HEK293 (cell line): ENCODE measurements around the gene FDX2.

Experiments used
- CTCF ChIP-seq: fragments of 450-650 bp; formaldehyde crosslinking; IDR thresholded peaks from 2 replicates; pipeline ENCODE4 v1.5.1; 2016; ENCODE audit warnings: missing biosample characterization, missing genetic modification characterization
- MYNN ChIP-seq: fragments of 450-650 bp; formaldehyde crosslinking; IDR thresholded peaks from 2 replicates; pipeline ENCODE4 v1.5.1; 2016; ENCODE audit warnings: missing biosample characterization, missing genetic modification characterization, borderline replicate concordance
- SCRT1 ChIP-seq: fragments of 450-650 bp; formaldehyde crosslinking; IDR thresholded peaks from 2 replicates; pipeline ENCODE4 v1.5.1; 2016; ENCODE audit warnings: missing biosample characterization, missing genetic modification characterization, borderline replicate concordance
- TCF7L2 ChIP-seq: IDR thresholded peaks from 2 replicates; pipeline ENCODE4 v1.6.1; 2011; ENCODE audit warnings: low read depth, mild to moderate bottlenecking, inconsistent platforms, low read length, moderate library complexity, borderline replicate concordance
- ZNF311 ChIP-seq: fragments of 450-650 bp; formaldehyde crosslinking; IDR thresholded peaks from 2 replicates; pipeline ENCODE4 v1.5.1; 2017; ENCODE audit warnings: missing biosample characterization, missing genetic modification characterization, borderline replicate concordance
- ZNF324 ChIP-seq: fragments of 450-650 bp; formaldehyde crosslinking; IDR thresholded peaks from 2 replicates; pipeline ENCODE4 v1.5.1; 2016; ENCODE audit warnings: missing biosample characterization, missing genetic modification characterization
- ZNF501 ChIP-seq: fragments of 450-650 bp; formaldehyde crosslinking; IDR thresholded peaks from 2 replicates; pipeline ENCODE4 v1.5.1; 2016; ENCODE audit warnings: missing biosample characterization, missing genetic modification characterization
- ZNF529 ChIP-seq: fragments of 450-650 bp; formaldehyde crosslinking; IDR thresholded peaks from 2 replicates; pipeline ENCODE4 v1.5.1; 2017; ENCODE audit warnings: missing genetic modification characterization, missing biosample characterization; ENCODE audit not compliant: insufficient replicate concordance
- TF ChIP-seq, protein P1 (sequence below): fragments of 450-650 bp; formaldehyde crosslinking; IDR thresholded peaks from 2 replicates; pipeline ENCODE4 v1.5.1; 2016; ENCODE audit warnings: missing biosample characterization, missing genetic modification characterization
- TF ChIP-seq, protein P2 (sequence below): fragments of 450-650 bp; formaldehyde crosslinking; IDR thresholded peaks from 2 replicates; pipeline ENCODE4 v1.5.1; 2016; ENCODE audit warnings: missing biosample characterization, missing genetic modification characterization

- no peak for TF ChIP-seq ZNF501 (tag by site-specific recombination)
- TF ChIP-seq CTCF (tag by site-specific recombination), result no peak
- TF ChIP-seq, protein P1, sequence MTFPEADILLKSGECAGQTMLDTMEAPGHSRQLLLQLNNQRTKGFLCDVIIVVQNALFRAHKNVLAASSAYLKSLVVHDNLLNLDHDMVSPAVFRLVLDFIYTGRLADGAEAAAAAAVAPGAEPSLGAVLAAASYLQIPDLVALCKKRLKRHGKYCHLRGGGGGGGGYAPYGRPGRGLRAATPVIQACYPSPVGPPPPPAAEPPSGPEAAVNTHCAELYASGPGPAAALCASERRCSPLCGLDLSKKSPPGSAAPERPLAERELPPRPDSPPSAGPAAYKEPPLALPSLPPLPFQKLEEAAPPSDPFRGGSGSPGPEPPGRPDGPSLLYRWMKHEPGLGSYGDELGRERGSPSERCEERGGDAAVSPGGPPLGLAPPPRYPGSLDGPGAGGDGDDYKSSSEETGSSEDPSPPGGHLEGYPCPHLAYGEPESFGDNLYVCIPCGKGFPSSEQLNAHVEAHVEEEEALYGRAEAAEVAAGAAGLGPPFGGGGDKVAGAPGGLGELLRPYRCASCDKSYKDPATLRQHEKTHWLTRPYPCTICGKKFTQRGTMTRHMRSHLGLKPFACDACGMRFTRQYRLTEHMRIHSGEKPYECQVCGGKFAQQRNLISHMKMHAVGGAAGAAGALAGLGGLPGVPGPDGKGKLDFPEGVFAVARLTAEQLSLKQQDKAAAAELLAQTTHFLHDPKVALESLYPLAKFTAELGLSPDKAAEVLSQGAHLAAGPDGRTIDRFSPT (tag by site-specific recombination), result no peak
- no peak for TF ChIP-seq ZNF324 (tag by site-specific recombination)
- TF ChIP-seq SCRT1 (tag by site-specific recombination), result no peak
- no peak for TF ChIP-seq TCF7L2
- no peak for TF ChIP-seq MYNN
- TF ChIP-seq ZNF311, result no peak
- no peak for TF ChIP-seq ZNF529
- TF ChIP-seq, protein P2, sequence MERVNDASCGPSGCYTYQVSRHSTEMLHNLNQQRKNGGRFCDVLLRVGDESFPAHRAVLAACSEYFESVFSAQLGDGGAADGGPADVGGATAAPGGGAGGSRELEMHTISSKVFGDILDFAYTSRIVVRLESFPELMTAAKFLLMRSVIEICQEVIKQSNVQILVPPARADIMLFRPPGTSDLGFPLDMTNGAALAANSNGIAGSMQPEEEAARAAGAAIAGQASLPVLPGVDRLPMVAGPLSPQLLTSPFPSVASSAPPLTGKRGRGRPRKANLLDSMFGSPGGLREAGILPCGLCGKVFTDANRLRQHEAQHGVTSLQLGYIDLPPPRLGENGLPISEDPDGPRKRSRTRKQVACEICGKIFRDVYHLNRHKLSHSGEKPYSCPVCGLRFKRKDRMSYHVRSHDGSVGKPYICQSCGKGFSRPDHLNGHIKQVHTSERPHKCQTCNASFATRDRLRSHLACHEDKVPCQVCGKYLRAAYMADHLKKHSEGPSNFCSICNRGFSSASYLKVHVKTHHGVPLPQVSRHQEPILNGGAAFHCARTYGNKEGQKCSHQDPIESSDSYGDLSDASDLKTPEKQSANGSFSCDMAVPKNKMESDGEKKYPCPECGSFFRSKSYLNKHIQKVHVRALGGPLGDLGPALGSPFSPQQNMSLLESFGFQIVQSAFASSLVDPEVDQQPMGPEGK (tag by site-specific recombination), result no peak
Observed at GRCh38 chr19:10295847-10296591, 19.8 kb downstream of the FDX2 start.
